ENCODE data around the gene TPBGL.

TPBGL gene

DNA sequence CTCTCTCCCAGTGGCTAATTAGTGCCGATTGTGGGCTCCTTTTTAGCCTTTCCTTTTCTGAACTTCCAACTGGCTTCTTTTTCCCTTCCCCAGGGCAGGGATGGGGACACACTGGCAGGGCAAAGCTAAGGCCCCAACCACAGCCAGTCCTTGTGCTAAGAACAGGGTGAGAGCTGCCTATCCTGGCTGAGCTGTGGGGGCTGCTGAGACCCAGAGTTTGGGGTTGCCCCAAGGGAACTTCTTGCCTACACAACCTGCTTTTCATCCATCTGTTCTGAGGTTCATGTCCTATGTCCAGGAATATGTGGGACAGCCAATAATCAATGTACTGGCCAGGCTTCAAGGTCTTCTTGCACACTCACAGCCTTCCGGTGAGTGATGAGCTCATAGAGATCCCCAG, 10.0 kb upstream of the TPBGL start:
- H3K4me3 ChIP-seq (ENCODE audit: low read depth, low read length), result no peak overlapping the region
- TF ChIP-seq, protein P1, sequence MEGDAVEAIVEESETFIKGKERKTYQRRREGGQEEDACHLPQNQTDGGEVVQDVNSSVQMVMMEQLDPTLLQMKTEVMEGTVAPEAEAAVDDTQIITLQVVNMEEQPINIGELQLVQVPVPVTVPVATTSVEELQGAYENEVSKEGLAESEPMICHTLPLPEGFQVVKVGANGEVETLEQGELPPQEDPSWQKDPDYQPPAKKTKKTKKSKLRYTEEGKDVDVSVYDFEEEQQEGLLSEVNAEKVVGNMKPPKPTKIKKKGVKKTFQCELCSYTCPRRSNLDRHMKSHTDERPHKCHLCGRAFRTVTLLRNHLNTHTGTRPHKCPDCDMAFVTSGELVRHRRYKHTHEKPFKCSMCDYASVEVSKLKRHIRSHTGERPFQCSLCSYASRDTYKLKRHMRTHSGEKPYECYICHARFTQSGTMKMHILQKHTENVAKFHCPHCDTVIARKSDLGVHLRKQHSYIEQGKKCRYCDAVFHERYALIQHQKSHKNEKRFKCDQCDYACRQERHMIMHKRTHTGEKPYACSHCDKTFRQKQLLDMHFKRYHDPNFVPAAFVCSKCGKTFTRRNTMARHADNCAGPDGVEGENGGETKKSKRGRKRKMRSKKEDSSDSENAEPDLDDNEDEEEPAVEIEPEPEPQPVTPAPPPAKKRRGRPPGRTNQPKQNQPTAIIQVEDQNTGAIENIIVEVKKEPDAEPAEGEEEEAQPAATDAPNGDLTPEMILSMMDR (IDR thresholded peaks at IDR 0.05; ENCODE audit: low read depth, low read length), result no peak
- H3K27ac ChIP-seq, result no peak overlapping the region
- H3K36me3 ChIP-seq, result no peaks in the 10 kb centered on the region
- no peaks in the 10 kb centered on the region for H3K9me3 ChIP-seq (ENCODE audit: severe bottlenecking)
- DNase-seq, result no peak
- no peaks in the 10 kb centered on the region for H3K27me3 ChIP-seq (ENCODE audit: insufficient read depth, low read depth, severe bottlenecking)

DNA sequence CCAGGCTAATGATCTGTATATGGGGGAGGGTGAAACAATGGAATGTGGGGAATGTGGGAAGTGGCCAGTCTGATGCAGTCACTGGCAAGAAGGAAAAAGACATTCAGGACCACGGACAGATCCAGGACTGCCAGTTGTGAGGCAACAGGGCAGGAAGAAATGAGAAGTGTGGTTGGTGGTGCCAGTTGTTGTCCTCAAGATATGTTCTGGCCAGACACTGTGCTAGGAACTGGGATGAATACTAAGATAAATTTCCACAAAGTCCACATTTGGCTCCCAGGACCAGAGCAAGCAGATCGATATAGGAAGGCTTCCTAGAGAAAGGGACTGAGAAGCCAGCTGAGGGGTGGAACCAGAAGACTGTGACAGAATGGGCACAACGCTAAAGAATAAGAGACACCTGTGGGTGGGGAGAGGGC, 6.8 kb upstream of the TPBGL start:
- TF ChIP-seq, protein P1 (IDR thresholded peaks at IDR 0.05; ENCODE audit: low read depth, low read length), result no peak
- Histone ChIP-seq H3K27ac (no peak overlapping the region), H3K4me3 (ENCODE audit: low read depth, low read length) (no peak overlapping the region), H3K9me3 (ENCODE audit: severe bottlenecking) (no peaks in the 10 kb centered on the region), H3K36me3 (no peaks in the 10 kb centered on the region), H3K27me3 (ENCODE audit: insufficient read depth, low read depth, severe bottlenecking) (no peaks in the 10 kb centered on the region)
- no peak for DNase-seq

DNA sequence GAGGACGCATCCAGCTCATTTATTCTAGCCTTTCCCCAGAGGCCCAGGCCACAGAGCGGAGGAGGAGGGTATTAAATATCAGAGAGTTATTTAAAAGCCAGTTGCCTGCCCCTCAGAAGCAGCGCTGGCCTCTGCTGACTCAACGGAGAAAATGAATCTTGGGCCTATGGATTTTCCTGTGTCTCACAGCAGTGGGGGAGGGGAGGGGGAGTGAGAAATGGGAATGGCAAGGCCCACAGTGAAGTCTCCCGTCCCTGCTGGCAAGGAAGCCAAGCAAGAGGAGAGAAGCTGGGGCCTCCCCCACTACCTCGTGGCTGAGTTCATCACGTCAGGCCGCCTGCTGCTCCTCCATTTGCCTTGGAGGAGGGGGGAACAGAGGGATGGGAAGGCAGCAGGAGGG, 4.5 kb upstream of the TPBGL start:
- Histone ChIP-seq H3K27me3 (ENCODE audit: insufficient read depth, low read depth, severe bottlenecking) (no peaks in the 10 kb centered on the region), H3K4me3 (ENCODE audit: low read depth, low read length) (no peak overlapping the region), H3K9me3 (ENCODE audit: severe bottlenecking) (no peaks in the 10 kb centered on the region), H3K36me3 (no peaks in the 10 kb centered on the region), H3K27ac (no peak overlapping the region)
- TF ChIP-seq, protein P1 (IDR thresholded peaks at IDR 0.05; ENCODE audit: low read depth, low read length), result no peak
- no peak for DNase-seq

DNA sequence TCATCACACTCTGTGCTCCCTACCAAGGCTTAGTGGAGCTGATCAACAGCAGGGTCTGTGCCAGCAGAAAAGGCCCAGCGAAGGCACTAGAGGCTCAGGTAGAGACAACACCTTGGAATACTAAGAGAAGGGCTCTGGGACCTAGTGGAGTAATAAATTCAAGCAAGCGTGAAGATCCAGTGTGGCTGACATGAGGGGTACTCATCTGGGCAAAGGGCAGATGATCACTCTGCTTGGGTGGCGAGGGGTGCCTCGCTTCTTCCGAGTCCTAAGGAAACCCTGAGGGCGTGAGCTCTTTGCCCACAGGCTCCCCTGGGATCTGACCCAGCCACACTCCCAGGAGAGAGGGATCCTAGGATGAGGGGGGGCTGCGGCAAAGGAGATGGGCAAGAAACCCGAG, 3.5 kb upstream of the TPBGL start:
- Histone ChIP-seq H3K27ac (no peak overlapping the region), H3K27me3 (ENCODE audit: insufficient read depth, low read depth, severe bottlenecking) (no peaks in the 10 kb centered on the region), H3K4me3 (ENCODE audit: low read depth, low read length) (no peak overlapping the region), H3K36me3 (no peaks in the 10 kb centered on the region), H3K9me3 (ENCODE audit: severe bottlenecking) (no peaks in the 10 kb centered on the region)
- DNase-seq, result no peak
- TF ChIP-seq, protein P1 (IDR thresholded peaks at IDR 0.05; ENCODE audit: low read depth, low read length), result no peak

DNA sequence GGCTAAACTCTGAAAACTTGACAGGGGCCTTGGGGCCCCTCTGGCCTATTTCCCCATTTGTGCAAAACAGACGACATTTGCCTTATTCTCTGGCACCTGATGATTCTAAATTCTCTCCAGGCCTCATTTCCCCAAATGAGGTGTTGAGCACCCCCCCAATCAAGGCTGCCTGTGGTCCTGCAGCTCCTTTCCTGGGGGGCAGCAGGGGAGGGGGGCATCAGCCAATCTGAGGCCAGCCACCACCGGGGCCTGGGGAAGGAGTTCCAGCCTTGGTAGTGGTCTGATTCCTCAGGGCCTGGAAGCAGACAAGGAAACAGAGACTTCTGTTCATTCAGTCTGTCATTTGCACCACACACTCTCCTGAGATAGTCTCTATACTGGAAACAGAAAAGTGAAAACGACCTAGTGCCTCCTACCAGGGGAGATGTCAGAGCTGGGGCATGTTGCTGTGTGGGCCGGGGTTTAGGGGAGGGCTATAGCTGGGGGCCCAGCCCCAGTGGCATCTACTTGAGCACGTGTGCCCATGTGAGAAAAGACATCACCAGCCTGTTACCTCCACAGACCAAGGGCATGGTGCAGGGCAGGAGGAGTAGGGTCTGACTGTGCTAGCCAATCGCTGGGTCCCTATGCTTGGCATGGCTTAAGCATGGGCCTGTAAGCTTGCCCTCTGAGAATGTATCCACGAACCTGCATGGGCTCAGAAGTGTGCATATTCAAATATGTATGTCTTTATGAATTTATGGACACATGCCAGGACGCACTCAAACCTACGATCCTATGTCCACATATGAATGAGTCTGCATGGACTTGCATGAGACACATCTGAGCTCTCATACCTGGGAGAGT, 1.8 kb upstream of the TPBGL start:
- Histone ChIP-seq H3K27ac (no peak overlapping the region), H3K27me3 (ENCODE audit: insufficient read depth, low read depth, severe bottlenecking) (peaks cover 3% of the 10 kb centered on the region), H3K4me3 (ENCODE audit: low read depth, low read length) (no peak overlapping the region), H3K36me3 (no peaks in the 10 kb centered on the region), H3K9me3 (ENCODE audit: severe bottlenecking) (no peaks in the 10 kb centered on the region)
- DNase-seq, result no peak
- TF ChIP-seq, protein P1 (IDR thresholded peaks at IDR 0.05; ENCODE audit: low read depth, low read length), result no peak

Measured in WERI-Rb-1 (cell line).